ACC112 (cell line): ENCODE measurements around the gene VWA7.

Experiments used
- H2AFZ ChIP-seq: fragments of 200-600 bp; sonication (generic); one replicate; pipeline ENCODE4 v1.6.0; 2017; ENCODE audit warnings: antibody characterized with exemption, low read length; ENCODE audit not compliant: unreplicated experiment
- H3K27ac ChIP-seq: fragments of 200-600 bp; sonication (generic); 2 replicates; pipeline ENCODE4 v1.5.1; 2014; ENCODE audit warnings: low read depth, mild to moderate bottlenecking, antibody characterized with exemption, low read length, moderate library complexity
- H3K27me3 ChIP-seq: fragments of 200-600 bp; sonication (generic); 2 replicates; pipeline ENCODE4 v1.6.1; 2014; ENCODE audit warnings: mild to moderate bottlenecking, antibody characterized with exemption, low read length, moderate library complexity, mixed read lengths; ENCODE audit not compliant: insufficient read depth
- H3K36me3 ChIP-seq: fragments of 200-600 bp; sonication (generic); 2 replicates; pipeline ENCODE4 v1.6.1; 2016; ENCODE audit warnings: mild to moderate bottlenecking, antibody characterized with exemption, low read length, moderate library complexity, mixed read lengths; ENCODE audit not compliant: insufficient read depth
- H3K4me1 ChIP-seq: fragments of 200-600 bp; sonication (generic); one replicate; pipeline ENCODE4 v1.6.1; 2016; ENCODE audit warnings: low read length, mixed read lengths; ENCODE audit not compliant: insufficient read depth, unreplicated experiment, control insufficient read depth
- H3K4me3 ChIP-seq: fragments of 200-600 bp; sonication (generic); 2 replicates; pipeline ENCODE4 v1.5.1; 2014; ENCODE audit warnings: mild to moderate bottlenecking, low read depth, low read length
- H3K79me2 ChIP-seq: fragments of 200-600 bp; sonication (generic); one replicate; pipeline ENCODE4 v1.6.0; 2016; ENCODE audit warnings: low read length; ENCODE audit not compliant: control insufficient read depth, unreplicated experiment, insufficient read depth

The VWA7 gene

GRCh38 chr6:31749301-31750036, 27.7 kb downstream of the VWA7 start:
- H3K4me1 ChIP-seq: peaks cover 14% of the 10 kb centered on the region
- peaks cover 11% of the 10 kb centered on the region; the same call in 1 of the 2 replicates for H3K36me3 ChIP-seq
- H3K27me3 ChIP-seq: no peaks in the 10 kb centered on the region
- no peak overlapping the region for H2AFZ ChIP-seq
- H3K4me3 ChIP-seq: no peak overlapping the region
- no peaks in the 10 kb centered on the region for H3K79me2 ChIP-seq
- H3K27ac ChIP-seq: no peak overlapping the region

GRCh38 chr6:31744422-31744821, 32.7 kb downstream of the VWA7 start:
- peaks cover 11% of the 10 kb centered on the region for H3K79me2 ChIP-seq
- H3K27ac ChIP-seq: no peak overlapping the region
- no peak overlapping the region for H3K4me3 ChIP-seq
- peaks cover 3% of the 10 kb centered on the region for H3K4me1 ChIP-seq
- H2AFZ ChIP-seq: no peak overlapping the region
- peaks cover 8% of the 10 kb centered on the region; the same call in 1 of the 2 replicates for H3K36me3 ChIP-seq
- no peaks in the 10 kb centered on the region for H3K27me3 ChIP-seq

GRCh38 chr6:31742894-31743293, 34.2 kb downstream of the VWA7 start:
- H3K79me2 ChIP-seq: peaks cover 11% of the 10 kb centered on the region
- H2AFZ ChIP-seq: no peak overlapping the region
- peaks cover 17% of the 10 kb centered on the region for H3K4me1 ChIP-seq
- H3K27me3 ChIP-seq: no peaks in the 10 kb centered on the region
- H3K36me3 ChIP-seq: peaks cover 6% of the 10 kb centered on the region; the same call in 1 of the 2 replicates
- no peak overlapping the region for H3K27ac ChIP-seq
- H3K4me3 ChIP-seq: no peak overlapping the region

GRCh38 chr6:31741815-31742214, 35.3 kb downstream of the VWA7 start:
- H3K27ac ChIP-seq: no peak overlapping the region
- H3K4me3 ChIP-seq: no peak overlapping the region
- peaks cover 12% of the 10 kb centered on the region for H3K79me2 ChIP-seq
- H3K27me3 ChIP-seq: no peaks in the 10 kb centered on the region
- no peak overlapping the region for H2AFZ ChIP-seq
- H3K36me3 ChIP-seq: no peaks in the 10 kb centered on the region
- peaks cover 24% of the 10 kb centered on the region for H3K4me1 ChIP-seq

- Histone ChIP-seq H3K4me1 (peaks cover 28% of the 10 kb centered on the region), H3K79me2 (peaks cover 25% of the 10 kb centered on the region), H3K27ac (peak overlapping the region; percentile 15; the same call in 1 of the 2 replicates), H2AFZ (peak overlapping the region; percentile 0), H3K36me3 (no peaks in the 10 kb centered on the region), H3K27me3 (no peaks in the 10 kb centered on the region), H3K4me3 (peak overlapping the region; percentile 80)
Measured at GRCh38 chr6:31740397-31741223, 36.5 kb downstream of the VWA7 start.

- H3K27ac ChIP-seq: peak within 1 kb of the TSS; percentile 89
- H3K4me3 ChIP-seq: peak within 1 kb of the TSS; percentile 80
- peaks cover 32% of the 10 kb centered on the region for H3K79me2 ChIP-seq
- H3K36me3 ChIP-seq: no peaks in the 10 kb centered on the region
- H3K27me3 ChIP-seq: no peaks in the 10 kb centered on the region
- H3K4me1 ChIP-seq: peaks cover 28% of the 10 kb centered on the region
- H2AFZ ChIP-seq: peak within 1 kb of the TSS; percentile 67
Measured at GRCh38 chr6:31739639-31740396, 37.3 kb downstream of the VWA7 start, which contains the start of gene MSH5. MSH5 (plus strand) TSS chr6:31740005; CDS start chr6:31740467, 462 bp downstream.

GRCh38 chr6:31737991-31738979, 38.8 kb downstream of the VWA7 start:
- peaks cover 39% of the 10 kb centered on the region for H3K4me1 ChIP-seq
- peak overlapping the region; percentile 55 for H3K4me3 ChIP-seq
- peak overlapping the region; percentile 89 for H3K27ac ChIP-seq
- peaks cover 48% of the 10 kb centered on the region for H3K79me2 ChIP-seq
- H3K27me3 ChIP-seq: no peaks in the 10 kb centered on the region
- peaks cover 12% of the 10 kb centered on the region; the same call in 1 of the 2 replicates for H3K36me3 ChIP-seq
- H2AFZ ChIP-seq: peak overlapping the region; percentile 82

- Histone ChIP-seq H3K36me3 (peaks cover 15% of the 10 kb centered on the region; the same call in 1 of the 2 replicates), H3K27me3 (no peaks in the 10 kb centered on the region), H3K27ac (peak overlapping the region; percentile 89), H3K4me1 (peaks cover 43% of the 10 kb centered on the region), H3K79me2 (peaks cover 52% of the 10 kb centered on the region), H3K4me3 (peak overlapping the region; percentile 55), H2AFZ (peak overlapping the region; percentile 10)
Measured at GRCh38 chr6:31737315-31737990, 39.7 kb downstream of the VWA7 start.

GRCh38 chr6:31736768-31737314, 40.3 kb downstream of the VWA7 start:
- Histone ChIP-seq H3K4me1 (peaks cover 47% of the 10 kb centered on the region), H2AFZ (peak overlapping the region; percentile 57), H3K79me2 (peaks cover 58% of the 10 kb centered on the region), H3K4me3 (peak overlapping the region; percentile 93), H3K27ac (peak overlapping the region; percentile 89), H3K36me3 (peaks cover 18% of the 10 kb centered on the region; the same call in 1 of the 2 replicates), H3K27me3 (no peaks in the 10 kb centered on the region)
